Subcutaneous abdominal adipose tissue (tissue), 5 donors: Measurements from ENCODE around the gene BFSP1.

Experiments used
- H3K27ac ChIP-seq: one replicate; pipeline ENCODE4 v1.7.0; 2013; ENCODE audit warnings: low read depth, mild to moderate bottlenecking, inconsistent platforms, low read length, moderate library complexity
- H3K27me3 ChIP-seq, 5 donors: one replicate each; pipeline ENCODE4 v1.7.0; 2013; ENCODE audit warnings: low read length in 5 of 5, inconsistent platforms in 1 of 5; ENCODE audit not compliant: control insufficient read depth in 5 of 5, insufficient read depth in 4 of 5
- H3K36me3 ChIP-seq, 5 donors: one replicate each; pipeline ENCODE4 v1.7.0; 2013; ENCODE audit warnings: low read length in 5 of 5; ENCODE audit not compliant: control insufficient read depth in 5 of 5, insufficient read depth in 5 of 5
- H3K4me1 ChIP-seq, 5 donors: one replicate each; pipeline ENCODE4 v1.7.0; 2013; ENCODE audit warnings: low read length in 5 of 5, mild to moderate bottlenecking in 3 of 5, moderate library complexity in 1 of 5; ENCODE audit not compliant: control insufficient read depth in 5 of 5, insufficient read depth in 5 of 5
- H3K4me3 ChIP-seq, 5 donors: one replicate each; pipeline ENCODE4 v1.7.0; 2013; ENCODE audit warnings: low read length in 5 of 5, low read depth in 1 of 5
- H3K9ac ChIP-seq, 5 donors: one replicate each; pipeline ENCODE4 v1.7.0; 2013; ENCODE audit warnings: low read length in 5 of 5, mild to moderate bottlenecking in 4 of 5, moderate library complexity in 3 of 5
- H3K9me3 ChIP-seq, 5 donors: one replicate each; pipeline ENCODE4 v1.7.0; 2013; ENCODE audit warnings: low read length in 5 of 5; ENCODE audit not compliant: control insufficient read depth in 5 of 5
- donor health status: healthy.
- donor health status: healthy.
- donor health status: healthy.
- donor health status: healthy.
- donor health status: healthy.

BFSP1 gene

DNA sequence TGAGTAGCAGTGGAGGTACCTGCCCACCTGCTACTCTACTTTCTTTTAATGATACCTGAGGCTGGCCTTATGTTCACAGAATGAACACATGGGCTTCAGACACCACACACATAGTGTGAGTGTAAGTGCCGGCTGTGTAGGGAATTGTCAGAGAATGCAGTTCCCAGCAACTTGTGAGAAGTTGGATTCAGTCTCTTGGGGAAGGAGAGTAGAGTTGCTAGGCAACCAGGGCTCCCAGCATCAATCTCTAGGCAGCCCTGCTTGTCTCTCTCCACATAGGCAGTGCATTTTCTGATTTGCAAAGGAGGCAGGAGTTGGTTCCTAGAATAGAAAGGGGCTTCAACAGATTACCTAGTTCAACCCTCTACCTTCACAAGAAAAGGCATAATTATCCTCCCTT lies 74.1 kb downstream of the BFSP1 start:
- no peak overlapping the region for H3K9ac ChIP-seq
- no peak overlapping the region for H3K27ac ChIP-seq
- H3K4me1 ChIP-seq = no peaks in the 10 kb centered on the region
- peaks cover 0 to 20% (median 8%) of the 10 kb centered on the region in 5 donors for H3K27me3 ChIP-seq
- H3K9me3 ChIP-seq = peaks cover 0 to 2% (median 0%) of the 10 kb centered on the region in 5 donors
- no peak overlapping the region for H3K4me3 ChIP-seq
- H3K36me3 ChIP-seq = no peaks in the 10 kb centered on the region

DNA sequence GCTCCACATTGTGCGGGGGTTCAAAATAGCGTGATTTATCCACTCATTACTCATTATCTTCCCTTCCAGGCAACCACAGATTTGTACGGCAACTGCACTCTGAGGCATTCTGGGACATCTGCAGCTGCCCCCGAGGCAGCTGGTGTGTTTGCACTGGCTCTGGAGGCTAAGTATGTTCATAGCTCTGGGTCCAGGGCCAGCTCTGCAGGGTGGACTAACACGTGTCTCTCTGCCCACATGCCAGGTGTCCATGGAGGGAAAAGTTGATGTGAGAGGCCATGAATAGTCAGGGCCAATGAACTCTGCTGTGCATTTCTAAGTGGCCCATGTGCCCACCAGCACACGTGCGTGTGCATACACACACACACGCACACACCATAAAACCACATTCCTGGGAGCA lies 74.9 kb downstream of the BFSP1 start:
- no peak overlapping the region for H3K9ac ChIP-seq
- H3K27me3 ChIP-seq = peaks cover 0 to 24% (median 11%) of the 10 kb centered on the region in 5 donors
- H3K27ac ChIP-seq = no peak overlapping the region
- no peak overlapping the region for H3K4me3 ChIP-seq
- H3K4me1 ChIP-seq = no peaks in the 10 kb centered on the region
- no peaks in the 10 kb centered on the region for H3K36me3 ChIP-seq
- H3K9me3 ChIP-seq = peaks cover 0 to 2% (median 0%) of the 10 kb centered on the region in 5 donors

DNA sequence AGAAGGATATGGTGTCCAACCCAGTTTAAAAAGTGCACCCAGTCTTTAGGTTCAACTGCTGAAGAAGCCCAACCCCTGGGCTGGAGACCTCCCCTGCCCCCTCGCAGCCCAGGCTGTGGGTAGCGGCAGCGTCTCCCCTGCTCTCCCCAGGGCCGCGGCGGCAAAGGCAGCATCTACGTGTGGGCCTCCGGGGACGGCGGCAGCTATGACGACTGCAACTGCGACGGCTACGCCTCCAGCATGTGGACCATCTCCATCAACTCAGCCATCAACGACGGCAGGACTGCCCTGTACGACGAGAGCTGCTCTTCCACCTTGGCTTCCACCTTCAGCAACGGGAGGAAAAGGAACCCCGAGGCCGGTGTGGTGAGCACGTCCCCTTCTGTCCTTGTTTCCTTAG lies 77.6 kb downstream of the BFSP1 start:
- H3K27ac ChIP-seq = no peak overlapping the region
- H3K4me1 ChIP-seq = no peaks in the 10 kb centered on the region
- H3K4me3 ChIP-seq = no peak overlapping the region
- no peaks in the 10 kb centered on the region for H3K36me3 ChIP-seq
- H3K9me3 ChIP-seq = peaks cover 0 to 3% (median 0%) of the 10 kb centered on the region in 5 donors
- H3K9ac ChIP-seq = no peak overlapping the region
- peaks cover 0 to 25% (median 13%) of the 10 kb centered on the region in 5 donors for H3K27me3 ChIP-seq

DNA sequence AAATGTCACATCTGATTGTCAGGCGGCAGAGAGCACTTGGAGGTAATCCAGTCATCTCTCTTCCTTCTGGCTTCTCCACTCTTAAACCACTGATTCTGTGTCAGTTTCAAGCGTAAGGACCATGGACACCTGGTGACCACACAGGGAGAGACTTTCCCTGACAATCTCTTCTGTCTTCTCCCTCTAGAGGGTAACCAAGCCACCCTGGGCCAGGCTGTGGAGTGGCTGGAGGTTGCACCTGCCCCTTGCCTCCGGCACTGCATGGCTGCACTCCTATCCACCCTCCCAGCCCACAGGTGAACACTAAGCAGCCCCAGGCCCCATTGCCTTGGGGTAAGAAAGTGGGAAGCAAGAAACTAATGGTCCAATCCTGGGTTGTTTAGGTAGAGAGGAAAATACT lies 78.7 kb downstream of the BFSP1 start:
- Histone ChIP-seq H3K27ac (no peak overlapping the region), H3K9ac (no peak overlapping the region), H3K9me3 (peaks cover 0 to 3% (median 0%) of the 10 kb centered on the region in 5 donors), H3K36me3 (no peaks in the 10 kb centered on the region), H3K27me3 (peaks cover 0 to 25% (median 14%) of the 10 kb centered on the region in 5 donors), H3K4me1 (no peaks in the 10 kb centered on the region), H3K4me3 (no peak overlapping the region)

DNA sequence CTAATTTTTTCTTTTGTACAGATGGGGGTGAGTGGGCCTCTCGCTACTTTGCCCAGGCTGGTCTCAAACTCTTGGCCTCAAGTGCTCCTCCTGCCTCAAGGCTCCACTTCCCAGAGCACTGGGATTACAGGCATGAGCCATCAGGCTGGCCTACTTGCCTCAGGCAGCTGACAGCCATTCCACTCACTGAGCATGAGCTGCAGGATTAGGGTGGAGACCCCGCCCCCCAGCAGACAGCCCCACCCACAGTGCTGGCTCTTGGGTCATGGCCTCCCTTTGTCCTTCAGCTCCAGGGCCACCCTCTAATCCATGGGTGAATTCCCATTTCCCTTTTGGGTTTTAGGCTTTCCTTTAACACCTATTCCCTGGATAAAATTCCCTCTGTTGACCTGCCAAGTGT lies 82.1 kb downstream of the BFSP1 start:
- Histone ChIP-seq H3K4me1 (peaks cover 0 to 5% (median 0%) of the 10 kb centered on the region in 5 donors), H3K9me3 (peaks cover 0 to 3% (median 0%) of the 10 kb centered on the region in 5 donors), H3K27ac (no peak overlapping the region), H3K9ac (no peak overlapping the region), H3K27me3 (peaks cover 0 to 19% (median 13%) of the 10 kb centered on the region in 5 donors), H3K36me3 (no peaks in the 10 kb centered on the region), H3K4me3 (no peak overlapping the region)

DNA sequence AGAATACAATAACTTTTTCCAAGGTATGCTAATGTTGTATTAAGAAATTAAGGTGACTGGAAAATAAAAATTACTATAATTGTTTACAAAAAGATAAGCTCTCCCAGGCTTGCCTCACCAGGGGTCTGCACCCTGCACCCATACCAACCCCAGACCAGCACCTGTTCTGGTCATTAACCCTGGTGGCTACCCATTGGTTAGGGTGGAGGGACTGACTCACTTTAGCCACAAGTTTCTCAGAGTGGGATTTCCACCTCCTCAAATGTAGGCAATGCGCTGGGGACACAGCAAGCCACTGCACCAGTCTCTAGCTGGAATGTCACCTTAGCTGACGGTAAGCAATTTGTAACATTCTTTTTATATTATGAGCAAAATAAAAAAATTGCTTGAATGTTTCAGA lies 83.1 kb downstream of the BFSP1 start:
- Histone ChIP-seq H3K27me3 (peaks cover 0 to 16% (median 10%) of the 10 kb centered on the region in 5 donors), H3K4me3 (no peak overlapping the region), H3K9me3 (peaks cover 0 to 3% (median 0%) of the 10 kb centered on the region in 5 donors), H3K36me3 (no peaks in the 10 kb centered on the region), H3K27ac (no peak overlapping the region), H3K9ac (no peak overlapping the region), H3K4me1 (peaks cover 0 to 5% (median 0%) of the 10 kb centered on the region in 5 donors)

DNA sequence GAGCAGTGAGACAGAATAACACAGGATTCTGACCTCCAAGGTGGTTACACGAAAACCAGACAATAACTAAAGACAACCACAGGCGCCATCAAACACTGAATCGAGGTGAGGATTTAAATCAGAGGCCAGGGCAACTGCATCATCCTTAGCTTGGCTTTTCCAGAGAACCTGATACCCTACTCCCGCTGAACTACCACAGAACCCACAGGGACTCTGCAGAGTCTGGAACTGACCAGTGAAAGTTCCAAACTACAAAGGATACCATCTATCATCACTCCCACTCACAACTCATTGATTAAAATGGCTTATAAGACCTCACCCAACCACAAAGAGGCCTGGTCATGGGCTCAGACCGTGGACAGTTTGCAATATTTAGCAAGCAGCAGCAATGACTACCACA lies 85.0 kb downstream of the BFSP1 start:
- no peak overlapping the region for H3K27ac ChIP-seq
- H3K9ac ChIP-seq = no peak overlapping the region
- H3K9me3 ChIP-seq = peaks cover 0 to 2% (median 0%) of the 10 kb centered on the region in 5 donors
- H3K36me3 ChIP-seq = no peaks in the 10 kb centered on the region
- H3K4me3 ChIP-seq = no peak overlapping the region
- peaks cover 0 to 5% (median 0%) of the 10 kb centered on the region in 5 donors for H3K4me1 ChIP-seq
- H3K27me3 ChIP-seq = peaks cover 0 to 23% (median 6%) of the 10 kb centered on the region in 5 donors

DNA sequence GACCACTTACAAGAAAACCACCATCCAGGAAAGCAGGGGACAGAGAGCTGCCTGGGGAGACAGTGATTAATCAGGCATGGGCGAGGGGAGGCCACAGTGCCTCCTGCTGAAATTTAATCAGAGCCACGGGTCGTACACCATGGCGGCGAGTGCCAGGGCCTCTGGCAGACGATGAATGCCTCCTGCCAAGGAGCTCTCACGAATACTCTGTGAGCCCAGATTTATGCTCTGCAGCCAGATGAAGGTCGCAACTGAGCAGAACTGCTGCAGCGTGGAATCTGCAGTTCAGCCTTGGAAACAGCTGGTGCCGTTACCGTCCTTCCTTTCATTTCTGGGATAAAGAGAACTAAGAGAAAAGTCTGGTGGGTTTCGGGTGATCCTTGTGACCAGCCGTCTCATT lies 85.6 kb downstream of the BFSP1 start:
- Histone ChIP-seq H3K27me3 (peaks cover 0 to 23% (median 6%) of the 10 kb centered on the region in 5 donors), H3K4me3 (no peak overlapping the region), H3K9ac (no peak overlapping the region), H3K27ac (no peak overlapping the region), H3K36me3 (no peaks in the 10 kb centered on the region), H3K4me1 (peaks cover 0 to 5% (median 0%) of the 10 kb centered on the region in 5 donors), H3K9me3 (peaks cover 0 to 2% (median 0%) of the 10 kb centered on the region in 5 donors)

DNA sequence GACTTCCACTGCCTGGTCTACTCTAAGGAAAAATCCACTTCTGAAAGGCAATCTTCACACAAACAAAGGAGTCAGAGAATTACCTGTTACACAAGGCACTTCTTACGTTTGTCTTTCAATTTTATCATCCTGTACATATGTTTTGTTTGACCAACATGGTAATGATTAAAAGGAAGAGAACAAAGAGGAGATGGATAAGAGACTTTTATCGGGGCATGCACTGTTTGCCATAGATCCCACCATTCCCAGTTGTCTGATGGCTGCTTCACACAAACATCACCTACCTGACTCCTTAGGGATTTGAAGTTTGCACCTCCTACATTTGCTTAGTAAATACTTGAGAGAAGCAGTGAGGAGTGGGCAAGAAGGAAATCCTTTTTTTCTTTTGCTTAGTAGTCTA lies 87.1 kb downstream of the BFSP1 start:
- Histone ChIP-seq H3K4me3 (no peak overlapping the region), H3K36me3 (no peaks in the 10 kb centered on the region), H3K4me1 (peaks cover 0 to 5% (median 0%) of the 10 kb centered on the region in 5 donors), H3K27me3 (peaks cover 0 to 23% (median 6%) of the 10 kb centered on the region in 5 donors), H3K9me3 (peaks cover 0 to 2% (median 0%) of the 10 kb centered on the region in 5 donors), H3K27ac (no peak overlapping the region), H3K9ac (no peak overlapping the region)
